Osteocyte (in vitro differentiated cells): ENCODE data around the gene TMEM114. TPM values are rescaled to one million over a fixed set of nuclear protein-coding genes. Genes with fewer than 3 reads are reported as not detected.
"Not testable (repeated sequence)": the region's sequence is repeated elsewhere in the genome, so short reads cannot be mapped to it uniquely, and the experiment has no call there.

ENCODE experiments used
- DNase-seq: peaks from one replicate; pipeline ENCODE4 v3.0.0; 2021; ENCODE audit warnings: mixed read lengths; ENCODE audit not compliant: unreplicated experiment; ENCODE audit errors: extremely low spot score
- H3K27ac Mint-ChIP-seq: one replicate; pipeline ENCODE4 v1.8.0; 2021; ENCODE audit warnings: mild to moderate bottlenecking, mixed read lengths; ENCODE audit not compliant: unreplicated experiment
- H3K27me3 Mint-ChIP-seq: one replicate; pipeline ENCODE4 v1.8.0; 2021; ENCODE audit warnings: mixed read lengths; ENCODE audit not compliant: unreplicated experiment
- H3K36me3 Mint-ChIP-seq: one replicate; pipeline ENCODE4 v1.8.0; 2021; ENCODE audit warnings: mixed read lengths; ENCODE audit not compliant: unreplicated experiment
- H3K4me1 Mint-ChIP-seq: one replicate; pipeline ENCODE4 v1.8.0; 2021; ENCODE audit warnings: mixed read lengths; ENCODE audit not compliant: unreplicated experiment
- H3K4me3 Mint-ChIP-seq: one replicate; pipeline ENCODE4 v1.8.0; 2021; ENCODE audit warnings: mild to moderate bottlenecking, moderate library complexity, mixed read lengths; ENCODE audit not compliant: unreplicated experiment
- H3K9me3 Mint-ChIP-seq: one replicate; pipeline ENCODE4 v1.8.0; 2021; ENCODE audit warnings: mixed read lengths; ENCODE audit not compliant: unreplicated experiment
- total RNA-seq: library from RNA; stranded (reverse); gene quantifications from 2 replicates; pipeline ENCODE4 v1.2.1, GENCODE V29; 2021
- TF ChIP-seq, protein P1 (sequence below): fragments of 200-600 bp; sonication (generic); IDR thresholded peaks from 2 replicates; pipeline ENCODE4 v1.5.0; 2021; ENCODE audit warnings: antibody characterized with exemption, mild to moderate bottlenecking, moderate library complexity

Gene TMEM114
- total RNA-seq, 1 donor from 2014 or later = not detected

GRCh38 chr16:8575399-8575798 lies 14.9 kb downstream of the TMEM114 start:
- Mint-ChIP-seq H3K4me3 (no peak overlapping the region), H3K27ac (no peak overlapping the region), H3K36me3 (no peaks in the 10 kb centered on the region), H3K9me3 (no peaks in the 10 kb centered on the region), H3K27me3 (peaks cover 8% of the 10 kb centered on the region), H3K4me1 (peaks cover 10% of the 10 kb centered on the region)
- TF ChIP-seq, protein P1, sequence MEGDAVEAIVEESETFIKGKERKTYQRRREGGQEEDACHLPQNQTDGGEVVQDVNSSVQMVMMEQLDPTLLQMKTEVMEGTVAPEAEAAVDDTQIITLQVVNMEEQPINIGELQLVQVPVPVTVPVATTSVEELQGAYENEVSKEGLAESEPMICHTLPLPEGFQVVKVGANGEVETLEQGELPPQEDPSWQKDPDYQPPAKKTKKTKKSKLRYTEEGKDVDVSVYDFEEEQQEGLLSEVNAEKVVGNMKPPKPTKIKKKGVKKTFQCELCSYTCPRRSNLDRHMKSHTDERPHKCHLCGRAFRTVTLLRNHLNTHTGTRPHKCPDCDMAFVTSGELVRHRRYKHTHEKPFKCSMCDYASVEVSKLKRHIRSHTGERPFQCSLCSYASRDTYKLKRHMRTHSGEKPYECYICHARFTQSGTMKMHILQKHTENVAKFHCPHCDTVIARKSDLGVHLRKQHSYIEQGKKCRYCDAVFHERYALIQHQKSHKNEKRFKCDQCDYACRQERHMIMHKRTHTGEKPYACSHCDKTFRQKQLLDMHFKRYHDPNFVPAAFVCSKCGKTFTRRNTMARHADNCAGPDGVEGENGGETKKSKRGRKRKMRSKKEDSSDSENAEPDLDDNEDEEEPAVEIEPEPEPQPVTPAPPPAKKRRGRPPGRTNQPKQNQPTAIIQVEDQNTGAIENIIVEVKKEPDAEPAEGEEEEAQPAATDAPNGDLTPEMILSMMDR = no peak
- no peak for DNase-seq

GRCh38 chr16:8572919-8573724 lies 17.2 kb downstream of the TMEM114 start:
- Mint-ChIP-seq H3K27ac (no peak overlapping the region), H3K27me3 (peaks cover 8% of the 10 kb centered on the region), H3K4me1 (peaks cover 10% of the 10 kb centered on the region), H3K9me3 (no peaks in the 10 kb centered on the region), H3K36me3 (no peaks in the 10 kb centered on the region), H3K4me3 (no peak overlapping the region)
- no peak for DNase-seq
- TF ChIP-seq, protein P1 = peak; percentile 53

- Mint-ChIP-seq H3K4me3 (no peak overlapping the region), H3K9me3 (no peaks in the 10 kb centered on the region), H3K27ac (no peak overlapping the region), H3K36me3 (no peaks in the 10 kb centered on the region), H3K27me3 (peaks cover 8% of the 10 kb centered on the region), H3K4me1 (peaks cover 12% of the 10 kb centered on the region)
- DNase-seq = no peak
- TF ChIP-seq, protein P1 = no peak
Measured at GRCh38 chr16:8572063-8572918, 18.0 kb downstream of the TMEM114 start.

- TF ChIP-seq, protein P1 = no peak
- no peaks in the 10 kb centered on the region for H3K9me3 Mint-ChIP-seq
- no peak for DNase-seq
- peaks cover 3% of the 10 kb centered on the region for H3K27me3 Mint-ChIP-seq
- H3K36me3 Mint-ChIP-seq = no peaks in the 10 kb centered on the region
- peaks cover 12% of the 10 kb centered on the region for H3K4me1 Mint-ChIP-seq
- no peak overlapping the region for H3K4me3 Mint-ChIP-seq
- H3K27ac Mint-ChIP-seq = peak overlapping the region; percentile 7
Measured at GRCh38 chr16:8571061-8571596, 19.2 kb downstream of the TMEM114 start.

DNA sequence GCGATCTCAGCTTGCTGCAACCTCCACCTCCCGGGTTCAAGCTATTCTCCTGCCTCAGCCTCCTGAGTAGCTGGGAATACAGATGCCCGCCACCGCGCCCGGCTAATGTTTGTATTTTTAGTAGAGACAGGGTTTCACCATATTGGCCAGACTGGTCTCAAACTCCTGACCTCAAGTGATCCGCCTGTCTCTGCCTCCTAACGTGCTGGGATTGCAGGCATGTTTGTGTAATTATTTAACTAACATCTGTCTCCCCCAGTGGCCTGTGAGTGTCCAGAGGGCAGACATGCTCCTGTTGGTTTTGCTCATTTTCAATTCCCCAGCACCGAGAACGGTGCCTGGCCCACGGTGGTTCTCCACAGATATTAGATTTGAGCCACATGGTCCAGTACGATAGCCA lies 19.9 kb downstream of the TMEM114 start:
- H3K27me3 Mint-ChIP-seq, H3K4me3 Mint-ChIP-seq, DNase-seq, H3K27ac Mint-ChIP-seq, H3K36me3 Mint-ChIP-seq, H3K9me3 Mint-ChIP-seq: not testable (repeated sequence)
- H3K4me1 Mint-ChIP-seq = peaks cover 12% of the 10 kb centered on the region
